A673 (cell line): ENCODE data around the gene DOCK1.

Experiments used
- CTCF ChIP-seq: fragments of 300-800, 200-600 bp; sonication (generic); conservative IDR thresholded peaks from 2 replicates; pipeline ENCODE4 v1.5.1; 2017; ENCODE audit warnings: low read depth, mild to moderate bottlenecking, antibody characterized with exemption, low read length, moderate library complexity, mixed read lengths
- EZH2 ChIP-seq: fragments of 200-600 bp; sonication (generic); IDR thresholded peaks from 2 replicates; pipeline ENCODE4 v1.6.1; 2017; ENCODE audit warnings: borderline replicate concordance, low read depth, mild to moderate bottlenecking, mixed read lengths, antibody characterized with exemption, low read length; ENCODE audit not compliant: poor library complexity, severe bottlenecking

- TF ChIP-seq CTCF (no peak), EZH2 (no peak)
Measured at GRCh38 chr10:127351542-127351941, 446.3 kb downstream of the DOCK1 start.
